Liver (tissue), 9 donors: ENCODE results near the gene TMEM213. TPM values are rescaled to one million over a fixed set of nuclear protein-coding genes. Genes with fewer than 3 reads are reported as not detected.

Source experiments
- DNase-seq: peaks from one replicate; pipeline ENCODE4 v3.0.0-alpha.2; 2017; ENCODE audit warnings: low spot score
- H3K27ac ChIP-seq, 2 donors: one replicate each; pipeline ENCODE4 v1.7.0; 2013; ENCODE audit warnings: inconsistent platforms in 2 of 2, low read length in 2 of 2, control low read depth in 1 of 2, low read depth in 1 of 2, mild to moderate bottlenecking in 1 of 2
- H3K27me3 ChIP-seq, 4 donors: one replicate each; pipeline versions ENCODE4 v1.6.1 to v1.7.0; 2013; ENCODE audit warnings: low read length in 3 of 4, inconsistent platforms in 1 of 4, mild to moderate bottlenecking in 1 of 4, moderate library complexity in 1 of 4; ENCODE audit not compliant: control insufficient read depth in 4 of 4, insufficient read depth in 4 of 4
- H3K36me3 ChIP-seq, 4 donors: one replicate each; pipeline versions ENCODE4 v1.6.1 to v1.7.0; 2013; ENCODE audit warnings: low read length in 3 of 4, mild to moderate bottlenecking in 3 of 4, low read depth in 1 of 4, moderate library complexity in 1 of 4; ENCODE audit not compliant: control insufficient read depth in 4 of 4, insufficient read depth in 3 of 4
- H3K4me1 ChIP-seq, 4 donors: one replicate each; pipeline versions ENCODE4 v1.6.1 to v1.7.0; 2013; ENCODE audit warnings: low read length in 3 of 4, mild to moderate bottlenecking in 3 of 4, moderate library complexity in 1 of 4; ENCODE audit not compliant: control insufficient read depth in 4 of 4, insufficient read depth in 4 of 4
- H3K4me3 ChIP-seq, 3 donors: one replicate each; pipeline versions ENCODE4 v1.6.1 to v1.7.0; 2013; ENCODE audit warnings: low read length in 3 of 3, control low read depth in 1 of 3, low read depth in 1 of 3, mild to moderate bottlenecking in 1 of 3
- H3K9ac ChIP-seq, 2 donors: one replicate each; pipeline ENCODE4 v1.7.0; 2013; ENCODE audit warnings: low read length in 2 of 2, mild to moderate bottlenecking in 2 of 2, moderate library complexity in 2 of 2, control low read depth in 1 of 2, low read depth in 1 of 2
- H3K9me3 ChIP-seq, 4 donors: one replicate each; pipeline versions ENCODE4 v1.6.1 to v1.7.0; 2013; ENCODE audit warnings: low read length in 3 of 4; ENCODE audit not compliant: control insufficient read depth in 4 of 4
- ATF3 ChIP-seq: IDR thresholded peaks from 2 replicates; pipeline ENCODE4 v1.6.1; 2016; ENCODE audit warnings: antibody characterized with exemption
- EGR1 ChIP-seq, 2 donors: IDR thresholded peaks; 2 replicates each; pipeline ENCODE4 v1.6.1; 2016 to 2018; ENCODE audit warnings: antibody characterized with exemption in 2 of 2, low read depth in 2 of 2
- FOXA1 ChIP-seq: IDR thresholded peaks from 2 replicates; pipeline ENCODE4 v1.6.1; 2016; ENCODE audit warnings: antibody characterized with exemption
- FOXA2 ChIP-seq: IDR thresholded peaks from 2 replicates; pipeline ENCODE4 v1.6.1; 2016; ENCODE audit warnings: antibody characterized with exemption
- GABPA ChIP-seq, 2 donors: IDR thresholded peaks in 1 of 2; conservative IDR thresholded peaks in 1 of 2; 2 replicates each; pipeline ENCODE4 v1.6.1; 2016; ENCODE audit warnings: antibody characterized with exemption in 2 of 2, mild to moderate bottlenecking in 1 of 2, moderate library complexity in 1 of 2
- HNF4A ChIP-seq, 2 donors: conservative IDR thresholded peaks; 2 replicates each; pipeline ENCODE4 v1.6.1; 2016; ENCODE audit warnings: antibody characterized with exemption in 2 of 2, mild to moderate bottlenecking in 2 of 2
- HNF4G ChIP-seq: IDR thresholded peaks from 2 replicates; pipeline ENCODE4 v1.6.1; 2016; ENCODE audit warnings: antibody characterized with exemption
- NR2F2 ChIP-seq: IDR thresholded peaks from 2 replicates; pipeline ENCODE4 v1.6.1; 2016; ENCODE audit warnings: antibody characterized with exemption
- RAD21 ChIP-seq, 2 donors: IDR thresholded peaks; 2 replicates each; pipeline ENCODE4 v1.6.1; 2016; ENCODE audit warnings: antibody characterized with exemption in 2 of 2, mild to moderate bottlenecking in 2 of 2
- RXRA ChIP-seq, 2 donors: IDR thresholded peaks; 2 replicates each; pipeline ENCODE4 v1.6.1; 2017 to 2018; ENCODE audit warnings: antibody characterized with exemption in 2 of 2, mild to moderate bottlenecking in 1 of 2
- SP1 ChIP-seq: IDR thresholded peaks from 2 replicates; pipeline ENCODE4 v1.6.1; 2018; ENCODE audit warnings: antibody characterized with exemption, mild to moderate bottlenecking
- TAF1 ChIP-seq: conservative IDR thresholded peaks from 2 replicates; pipeline ENCODE4 v1.6.1; 2016; ENCODE audit warnings: antibody characterized with exemption, mild to moderate bottlenecking
- YY1 ChIP-seq: IDR thresholded peaks from 2 replicates; pipeline ENCODE4 v1.6.1; 2016; ENCODE audit warnings: antibody characterized with exemption, mild to moderate bottlenecking
- ZBTB33 ChIP-seq: IDR thresholded peaks from 2 replicates; pipeline ENCODE4 v1.6.1; 2016; ENCODE audit warnings: antibody characterized with exemption
- WGBS: extraction: QIAGEN DNeasy Blood & Tissue Kit; methylation state at CpG from one replicate; pipeline ENCODE4 v1.1.7; 2013; 5-methylcytosine and 5-hydroxymethylcytosine counted together
- polyA plus RNA-seq, 2 donors: library from polyadenylated mRNA; stranded (reverse) in 1 of 2; unstranded in 1 of 2; fragments of 200-250 nt in 1 of 2; fragments of >200 nt in 1 of 2; fragmentation: Nextera tagmentation in 1 of 2; extraction: Ambion mirVana in 1 of 2; gene quantifications; one replicate each; pipeline versions ENCODE4 v1.2.1 to v1.2.3, GENCODE V29; 2013 to 2015
- total RNA-seq, 2 donors: library from RNA; depleted of rRNA; stranded (reverse); fragments of >200 nt; gene quantifications; one replicate each; pipeline ENCODE4 v1.2.3, GENCODE V29; 2014
- TF ChIP-seq, protein P1 (sequence below): fragments of 150-350 bp; IDR thresholded peaks from 2 replicates; pipeline ENCODE4 v1.5.1; 2017; ENCODE audit warnings: improper control_type of control experiment, low read depth, low read length; ENCODE audit not compliant: missing input control
- TF ChIP-seq, protein P2 (sequence below): IDR thresholded peaks from 2 replicates; pipeline ENCODE4 v1.6.1; 2016; ENCODE audit warnings: antibody characterized with exemption
- TF ChIP-seq, protein P3 (sequence below): IDR thresholded peaks from 2 replicates; pipeline ENCODE4 v1.6.1; 2016; ENCODE audit warnings: antibody characterized with exemption, mild to moderate bottlenecking
- donor health status: healthy.
- donor health status: healthy.
- donor health status: healthy.
- donor health status: healthy.
- donor health status: healthy.

Gene TMEM213
- total and polyA plus RNA-seq, 4 donors = not detected

GRCh38 chr7:138784692-138785091 is 13.1 kb upstream of the TMEM213 start:
- Histone ChIP-seq H3K27ac (no peak overlapping the region), H3K27me3 (no peaks in the 10 kb centered on the region), H3K4me3 (no peak overlapping the region), H3K9ac (no peak overlapping the region), H3K36me3 (no peaks in the 10 kb centered on the region), H3K9me3 (no peaks in the 10 kb centered on the region), H3K4me1 (no peaks in the 10 kb centered on the region)
- DNase-seq = no peak
- TF ChIP-seq GABPA (IDR thresholded peaks at IDR 0.05 in 1 of 2, conservative IDR thresholded peaks at IDR 0.05 in 1 of 2) (no peak), RAD21 (IDR thresholded peaks at IDR 0.05) (no peak), RXRA (IDR thresholded peaks at IDR 0.05) (no peak), YY1 (no peak), FOXA2 (no peak), NR2F2 (no peak), ATF3 (no peak), EGR1 (IDR thresholded peaks at IDR 0.05; ENCODE audit: low read depth in 2 of 2) (no peak)
- TF ChIP-seq, protein P1, sequence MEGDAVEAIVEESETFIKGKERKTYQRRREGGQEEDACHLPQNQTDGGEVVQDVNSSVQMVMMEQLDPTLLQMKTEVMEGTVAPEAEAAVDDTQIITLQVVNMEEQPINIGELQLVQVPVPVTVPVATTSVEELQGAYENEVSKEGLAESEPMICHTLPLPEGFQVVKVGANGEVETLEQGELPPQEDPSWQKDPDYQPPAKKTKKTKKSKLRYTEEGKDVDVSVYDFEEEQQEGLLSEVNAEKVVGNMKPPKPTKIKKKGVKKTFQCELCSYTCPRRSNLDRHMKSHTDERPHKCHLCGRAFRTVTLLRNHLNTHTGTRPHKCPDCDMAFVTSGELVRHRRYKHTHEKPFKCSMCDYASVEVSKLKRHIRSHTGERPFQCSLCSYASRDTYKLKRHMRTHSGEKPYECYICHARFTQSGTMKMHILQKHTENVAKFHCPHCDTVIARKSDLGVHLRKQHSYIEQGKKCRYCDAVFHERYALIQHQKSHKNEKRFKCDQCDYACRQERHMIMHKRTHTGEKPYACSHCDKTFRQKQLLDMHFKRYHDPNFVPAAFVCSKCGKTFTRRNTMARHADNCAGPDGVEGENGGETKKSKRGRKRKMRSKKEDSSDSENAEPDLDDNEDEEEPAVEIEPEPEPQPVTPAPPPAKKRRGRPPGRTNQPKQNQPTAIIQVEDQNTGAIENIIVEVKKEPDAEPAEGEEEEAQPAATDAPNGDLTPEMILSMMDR = no peak
- WGBS = 75% methylated on average over 4 of the region's 4 CpGs

GRCh38 chr7:138785587-138786437 is 12.0 kb upstream of the TMEM213 start:
- Histone ChIP-seq H3K9ac (no peak overlapping the region), H3K4me1 (no peaks in the 10 kb centered on the region), H3K9me3 (no peaks in the 10 kb centered on the region), H3K27ac (no peak overlapping the region), H3K36me3 (no peaks in the 10 kb centered on the region), H3K4me3 (no peak overlapping the region), H3K27me3 (no peaks in the 10 kb centered on the region)
- 53% methylated on average over 10 of the region's 10 CpGs for WGBS
- no peak for DNase-seq
- TF ChIP-seq YY1 (no peak), GABPA (IDR thresholded peaks at IDR 0.05 in 1 of 2, conservative IDR thresholded peaks at IDR 0.05 in 1 of 2) (no peak), HNF4G (no peak), HNF4A (conservative IDR thresholded peaks at IDR 0.05) (no peak), FOXA1 (no peak)

DNA sequence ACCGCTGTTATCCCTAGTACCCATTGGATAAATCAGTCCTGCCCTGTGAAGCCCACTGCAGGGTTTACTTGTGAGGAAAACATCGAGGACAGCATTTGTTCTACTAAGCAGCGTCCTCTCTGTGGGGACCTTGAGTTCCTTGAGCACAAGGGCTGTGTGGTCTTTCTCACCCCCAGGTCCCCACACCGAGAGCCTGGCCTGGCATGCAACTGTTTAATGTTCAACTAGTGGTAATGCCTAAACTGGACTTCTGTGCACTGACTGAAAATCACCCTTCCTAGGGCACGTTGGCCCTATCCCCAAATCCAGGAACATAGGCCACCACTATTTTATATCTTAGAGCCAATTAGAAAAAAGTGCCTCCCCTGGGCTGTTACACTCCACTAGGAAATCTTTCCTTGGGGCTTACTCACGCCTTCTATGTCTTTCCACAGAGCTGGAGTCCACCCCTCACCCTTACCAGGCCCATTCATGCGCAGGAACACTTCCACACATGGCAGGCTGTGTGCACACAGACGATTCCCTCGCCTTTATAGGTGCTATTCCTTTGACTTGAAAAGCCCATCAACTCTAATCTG is 1.7 kb upstream of the TMEM213 start:
- Histone ChIP-seq H3K9me3 (no peaks in the 10 kb centered on the region), H3K4me1 (no peaks in the 10 kb centered on the region), H3K4me3 (no peak overlapping the region), H3K27me3 (peaks cover 0 to 7% (median 0%) of the 10 kb centered on the region in 4 donors), H3K36me3 (no peaks in the 10 kb centered on the region), H3K27ac (no peak overlapping the region), H3K9ac (no peak overlapping the region)
- WGBS = 84% methylated on average over 9 of the region's 9 CpGs
- no peak for DNase-seq
- TF ChIP-seq SP1 (no peak), HNF4G (no peak), FOXA1 (no peak), EGR1 (IDR thresholded peaks at IDR 0.05; ENCODE audit: low read depth in 2 of 2) (no peak), GABPA (IDR thresholded peaks at IDR 0.05 in 1 of 2, conservative IDR thresholded peaks at IDR 0.05 in 1 of 2) (no peak), ZBTB33 (no peak), YY1 (no peak), TAF1 (no peak), HNF4A (conservative IDR thresholded peaks at IDR 0.05) (no peak)
- TF ChIP-seq, protein P2, sequence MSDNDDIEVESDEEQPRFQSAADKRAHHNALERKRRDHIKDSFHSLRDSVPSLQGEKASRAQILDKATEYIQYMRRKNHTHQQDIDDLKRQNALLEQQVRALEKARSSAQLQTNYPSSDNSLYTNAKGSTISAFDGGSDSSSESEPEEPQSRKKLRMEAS = no peak
- TF ChIP-seq, protein P3, sequence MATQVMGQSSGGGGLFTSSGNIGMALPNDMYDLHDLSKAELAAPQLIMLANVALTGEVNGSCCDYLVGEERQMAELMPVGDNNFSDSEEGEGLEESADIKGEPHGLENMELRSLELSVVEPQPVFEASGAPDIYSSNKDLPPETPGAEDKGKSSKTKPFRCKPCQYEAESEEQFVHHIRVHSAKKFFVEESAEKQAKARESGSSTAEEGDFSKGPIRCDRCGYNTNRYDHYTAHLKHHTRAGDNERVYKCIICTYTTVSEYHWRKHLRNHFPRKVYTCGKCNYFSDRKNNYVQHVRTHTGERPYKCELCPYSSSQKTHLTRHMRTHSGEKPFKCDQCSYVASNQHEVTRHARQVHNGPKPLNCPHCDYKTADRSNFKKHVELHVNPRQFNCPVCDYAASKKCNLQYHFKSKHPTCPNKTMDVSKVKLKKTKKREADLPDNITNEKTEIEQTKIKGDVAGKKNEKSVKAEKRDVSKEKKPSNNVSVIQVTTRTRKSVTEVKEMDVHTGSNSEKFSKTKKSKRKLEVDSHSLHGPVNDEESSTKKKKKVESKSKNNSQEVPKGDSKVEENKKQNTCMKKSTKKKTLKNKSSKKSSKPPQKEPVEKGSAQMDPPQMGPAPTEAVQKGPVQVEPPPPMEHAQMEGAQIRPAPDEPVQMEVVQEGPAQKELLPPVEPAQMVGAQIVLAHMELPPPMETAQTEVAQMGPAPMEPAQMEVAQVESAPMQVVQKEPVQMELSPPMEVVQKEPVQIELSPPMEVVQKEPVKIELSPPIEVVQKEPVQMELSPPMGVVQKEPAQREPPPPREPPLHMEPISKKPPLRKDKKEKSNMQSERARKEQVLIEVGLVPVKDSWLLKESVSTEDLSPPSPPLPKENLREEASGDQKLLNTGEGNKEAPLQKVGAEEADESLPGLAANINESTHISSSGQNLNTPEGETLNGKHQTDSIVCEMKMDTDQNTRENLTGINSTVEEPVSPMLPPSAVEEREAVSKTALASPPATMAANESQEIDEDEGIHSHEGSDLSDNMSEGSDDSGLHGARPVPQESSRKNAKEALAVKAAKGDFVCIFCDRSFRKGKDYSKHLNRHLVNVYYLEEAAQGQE = no peak
